ENCODE measurements around the gene SND1. TPM values are rescaled to one million over a fixed set of nuclear protein-coding genes. Genes with fewer than 3 reads are reported as not detected.
A peak's percentile ranks its signal among the peaks of the same experiment; 100 is the strongest.

Gene SND1
- total and polyA plus RNA-seq, 2 donors (not counting 1 experiment from before 2014, with no cell fraction given): 44.4 to 165 TPM

DNA sequence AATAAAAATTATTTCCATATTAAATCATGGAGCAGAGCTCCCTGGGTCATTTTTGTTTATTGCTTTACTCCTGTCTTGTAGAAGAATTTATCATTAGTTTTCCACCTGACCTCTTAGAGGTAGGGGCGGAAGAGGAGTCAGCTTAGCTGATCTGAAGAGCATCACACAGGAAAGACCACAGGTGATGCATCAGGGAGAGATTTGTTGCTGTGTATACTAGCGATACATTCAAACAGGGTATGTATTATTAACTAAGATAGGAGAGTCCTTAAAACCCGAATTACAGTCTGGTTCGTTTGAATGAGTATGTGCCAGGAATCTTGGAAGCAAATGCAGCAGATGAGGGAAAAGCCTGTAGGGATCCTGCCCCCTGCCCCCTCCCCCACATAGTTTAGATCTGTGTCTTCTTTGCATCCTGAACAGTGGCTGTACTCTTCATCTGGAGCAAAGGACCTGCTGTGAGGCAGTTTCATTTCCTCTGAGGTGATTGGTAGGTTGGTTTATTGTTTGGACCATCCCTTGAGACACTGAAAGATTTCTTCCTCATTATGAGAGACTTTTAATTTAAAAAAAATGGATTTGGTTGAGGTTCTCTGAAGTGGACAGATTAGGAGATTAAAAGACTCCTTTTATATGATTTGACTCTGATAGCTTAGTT, 177.0 kb downstream of the SND1 start:
- Histone ChIP-seq H3K4me2 (replicated peaks; ENCODE audit: low read depth, low read length, poor library complexity, severe bottlenecking) (peak overlapping the region; percentile 13), H2AFZ (ENCODE audit: insufficient read depth, low read depth, low read length, poor library complexity, severe bottlenecking) (no peak overlapping the region), H4K20me1 (ENCODE audit: control insufficient read depth, insufficient read depth, low read length, poor library complexity, severe bottlenecking) (peaks cover 5% of the 10 kb centered on the region), H3K9me3 (ENCODE audit: control extremely low read depth in 1 of 3, control insufficient read depth in 2 of 3, insufficient read depth in 1 of 3, low read length in 2 of 3) (no peaks in the 10 kb centered on the region), H3K4me1 (ENCODE audit: control insufficient read depth in 2 of 2, insufficient read depth in 2 of 2, low read length in 2 of 2) (peaks cover 6 to 7% of the 10 kb centered on the region in 2 donors), H3K27ac (ENCODE audit: low read length in 2 of 2) (peak overlapping the region in 1 of 2 donors; percentile 28), H3K79me2 (ENCODE audit: control insufficient read depth, insufficient read depth, low read length) (peaks cover 31% of the 10 kb centered on the region), H3K4me3 (ENCODE audit: control extremely low read depth in 1 of 5, extremely low read depth in 1 of 5, insufficient read depth in 1 of 5, low read depth in 2 of 5, low read length in 4 of 5) (no peak overlapping the region), H3K9ac (ENCODE audit: low read length) (no peak overlapping the region), H3K36me3 (replicated peaks in 1 of 2; ENCODE audit: control extremely low read depth in 1 of 2, control insufficient read depth in 1 of 2, extremely low read depth in 1 of 2, insufficient read depth in 2 of 2, low read length in 1 of 2) (no peaks in the 10 kb centered on the region), H3K27me3 (replicated peaks in 1 of 4; ENCODE audit: control extremely low read depth in 1 of 4, control insufficient read depth in 3 of 4, insufficient read depth in 4 of 4, low read length in 3 of 4) (no peaks in the 10 kb centered on the region)
- Mint-ChIP-seq H3K27me3 (no peaks in the 10 kb centered on the region), H3K4me1 (peaks cover 22% of the 10 kb centered on the region), H3K4me3 (no peak overlapping the region), H3K9me3 (ENCODE audit: insufficient read depth) (no peaks in the 10 kb centered on the region), H3K27ac (no peak overlapping the region)
- ATAC-seq (ENCODE audit: low read depth): no peak
- WGBS (ENCODE audit: insufficient coverage): 100% methylated on average over 1 of the region's 4 CpGs
- intact Hi-C loops (cut with micrococcal nuclease): no loop called here
- no peak for TF ChIP-seq EZH2 (IDR thresholded peaks at IDR 0.05; ENCODE audit: borderline replicate concordance, insufficient read depth, low read depth, low read length, poor library complexity, severe bottlenecking)
- TF ChIP-seq, protein P1, sequence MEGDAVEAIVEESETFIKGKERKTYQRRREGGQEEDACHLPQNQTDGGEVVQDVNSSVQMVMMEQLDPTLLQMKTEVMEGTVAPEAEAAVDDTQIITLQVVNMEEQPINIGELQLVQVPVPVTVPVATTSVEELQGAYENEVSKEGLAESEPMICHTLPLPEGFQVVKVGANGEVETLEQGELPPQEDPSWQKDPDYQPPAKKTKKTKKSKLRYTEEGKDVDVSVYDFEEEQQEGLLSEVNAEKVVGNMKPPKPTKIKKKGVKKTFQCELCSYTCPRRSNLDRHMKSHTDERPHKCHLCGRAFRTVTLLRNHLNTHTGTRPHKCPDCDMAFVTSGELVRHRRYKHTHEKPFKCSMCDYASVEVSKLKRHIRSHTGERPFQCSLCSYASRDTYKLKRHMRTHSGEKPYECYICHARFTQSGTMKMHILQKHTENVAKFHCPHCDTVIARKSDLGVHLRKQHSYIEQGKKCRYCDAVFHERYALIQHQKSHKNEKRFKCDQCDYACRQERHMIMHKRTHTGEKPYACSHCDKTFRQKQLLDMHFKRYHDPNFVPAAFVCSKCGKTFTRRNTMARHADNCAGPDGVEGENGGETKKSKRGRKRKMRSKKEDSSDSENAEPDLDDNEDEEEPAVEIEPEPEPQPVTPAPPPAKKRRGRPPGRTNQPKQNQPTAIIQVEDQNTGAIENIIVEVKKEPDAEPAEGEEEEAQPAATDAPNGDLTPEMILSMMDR (IDR thresholded peaks at IDR 0.05): no peak
- ChIA-PET POLR2A (no interaction called here), CTCF (interaction anchor here (1.2 to 1.5 kb wide), 2 partner anchors 13 to 36 kb away, joined by 3 read pairs; no protein-coding TSS in a partner anchor)
- DNase-seq: peak; percentile 32

Measured in B cell (primary cell).